HG02571 (cell line): ENCODE results near the gene ZNF17.
A peak's percentile ranks its signal among the peaks of the same experiment; 100 is the strongest.
"Not testable (repeated sequence)": the region's sequence is repeated elsewhere in the genome, so short reads cannot be mapped to it uniquely, and the experiment has no call there.

Experiments used
- ATAC-seq: cut with Tn5 transposase; IDR thresholded peaks from one replicate; pipeline ENCODE4 v1.9.1; 2021; ENCODE audit warnings: mild to moderate bottlenecking, moderate library complexity; ENCODE audit not compliant: unreplicated experiment

Gene ZNF17

GRCh38 chr19:57410877-57411671, at the start of gene ZNF17:
ZNF17 (plus strand) TSS chr19:57411161; CDS start chr19:57413616, 2,455 bp downstream.
- peak; percentile 97 for ATAC-seq

DNA sequence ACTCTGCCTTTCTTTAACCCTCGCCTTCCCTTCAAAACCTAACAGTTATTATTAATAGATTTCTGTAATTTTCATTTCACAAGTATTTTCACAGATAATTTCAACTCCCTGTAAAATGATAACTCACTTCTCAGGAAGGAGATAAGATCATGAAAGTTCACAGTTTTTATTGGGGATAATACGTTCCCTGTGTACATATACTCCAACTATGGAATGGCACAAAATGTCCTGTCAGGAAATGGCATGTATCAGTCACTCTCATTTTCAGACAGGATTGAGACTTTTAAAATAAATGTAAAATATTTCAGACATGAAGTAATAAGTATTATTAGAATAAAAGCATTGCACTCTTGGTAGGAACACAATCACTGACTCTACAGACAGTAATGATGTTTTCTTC, 48.5 kb upstream of the ZNF17 start:
- no peak for ATAC-seq

DNA sequence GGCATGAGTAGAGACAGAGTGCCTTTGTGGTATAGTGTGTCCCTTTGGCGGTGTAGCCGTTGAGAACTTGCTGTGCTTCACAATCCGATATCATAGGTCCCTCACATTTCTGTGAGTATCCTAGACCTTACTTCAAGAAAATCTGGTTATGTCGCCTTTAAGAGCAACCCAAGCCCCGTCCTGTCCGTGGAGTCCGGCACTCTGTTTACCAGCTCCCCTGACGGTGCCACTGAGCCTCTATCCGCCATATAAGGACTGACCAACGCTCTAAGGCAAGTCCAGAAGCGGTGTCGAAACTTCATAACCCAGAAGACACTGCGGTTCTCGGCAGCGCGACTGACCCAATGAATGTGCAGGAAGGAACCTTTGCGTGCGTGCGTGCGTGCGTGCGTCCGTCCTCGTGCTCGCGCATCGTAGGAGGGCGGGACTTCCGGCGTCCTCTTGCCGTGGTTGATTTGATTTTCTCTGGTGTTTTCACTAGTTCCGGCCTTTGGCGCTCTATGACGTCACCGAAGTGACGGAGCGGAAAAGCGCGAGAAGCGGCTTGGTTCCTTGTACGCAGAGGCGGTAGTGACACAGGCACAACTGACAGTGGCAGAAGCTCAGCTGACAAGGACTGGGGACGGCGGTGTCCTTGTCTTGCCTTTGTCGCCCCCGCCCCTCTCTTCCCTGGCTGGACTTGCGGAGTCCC, 47.8 kb upstream of the ZNF17 start, which contains the start of the genes TRAPPC2B and ZNF547:
TSS of gene TRAPPC2B (plus strand) at position 555 of the 691 bp plus-strand sequence. CDS start 1,283 bp downstream, outside the sequence.
TSS of gene ZNF547 (plus strand) at position 555 of the 691 bp plus-strand sequence. CDS start 5,005 bp downstream, outside the sequence.
- ATAC-seq: peak; percentile 96

DNA sequence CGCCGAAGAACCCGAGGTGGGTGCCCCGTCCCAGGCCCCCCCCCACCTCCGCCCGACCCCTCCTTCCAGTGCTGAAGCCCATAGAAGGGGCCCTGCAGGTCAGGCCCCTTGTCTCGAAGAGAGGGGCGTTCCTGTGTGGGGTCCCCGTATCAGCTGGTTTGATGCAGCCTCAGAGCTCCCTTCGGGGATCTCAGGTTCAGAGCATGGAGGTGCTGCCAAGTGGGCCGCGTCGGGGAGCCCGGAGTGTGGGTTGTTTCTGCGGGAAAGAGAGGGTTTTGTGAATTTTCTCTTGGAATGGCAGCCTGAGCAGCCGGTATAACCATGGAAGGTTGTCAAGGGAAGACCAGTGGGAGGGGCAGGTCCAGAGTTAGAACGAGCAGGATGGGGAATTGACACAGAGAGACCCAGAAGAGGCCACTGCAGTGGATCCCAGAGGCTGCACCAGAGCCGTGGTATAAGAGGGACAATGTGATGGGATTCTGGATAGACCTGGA, 47.2 kb upstream of the ZNF17 start:
- peak; percentile 2 for ATAC-seq

- ATAC-seq: no peak
These were observed 44.2 kb upstream of the ZNF17 start for GRCh38 chr19:57366776-57367175.

DNA sequence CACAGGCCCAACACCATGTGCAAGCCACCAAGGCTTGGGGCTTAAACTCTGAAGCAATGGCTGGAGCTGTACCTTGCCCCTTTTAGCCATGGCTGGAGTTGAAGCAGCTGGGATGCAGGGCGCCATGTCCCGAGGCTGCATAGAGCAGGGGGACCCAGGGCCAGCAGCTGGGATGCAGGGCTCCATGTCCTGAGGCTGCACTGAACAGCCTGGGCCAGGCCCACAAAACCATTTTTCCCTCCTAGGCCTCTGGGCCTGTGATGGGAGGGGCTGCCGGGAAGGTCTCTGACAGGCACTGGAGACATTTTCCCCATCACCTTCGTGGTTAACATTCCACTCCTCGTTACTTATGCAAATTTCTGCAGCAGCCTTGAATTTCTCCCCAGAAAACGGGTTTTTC, 36.8 kb upstream of the ZNF17 start:
- ATAC-seq: no peak

- not testable (repeated sequence) for ATAC-seq
These were observed 36.3 kb upstream of the ZNF17 start for GRCh38 chr19:57374647-57375046.

DNA sequence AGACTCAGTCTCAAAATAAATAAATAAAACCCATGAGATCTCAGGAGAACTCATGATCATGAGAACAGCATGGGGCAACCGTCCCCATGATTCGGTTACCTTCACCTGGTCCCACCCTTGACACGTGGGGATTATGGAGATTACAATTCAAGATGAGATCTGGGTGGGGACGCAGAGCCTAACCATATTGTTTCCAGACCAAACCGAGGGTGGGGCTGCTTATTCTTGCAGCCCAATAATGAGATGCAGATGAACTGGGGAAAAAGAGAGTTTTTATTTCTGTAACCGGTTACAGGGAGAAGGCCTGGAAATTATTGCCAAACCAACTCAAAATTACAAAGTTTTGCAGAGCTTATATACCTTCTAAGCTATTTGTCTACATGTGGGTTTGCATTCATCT, 34.8 kb upstream of the ZNF17 start:
- no peak for ATAC-seq

- no peak for ATAC-seq
These were observed 33.3 kb upstream of the ZNF17 start for GRCh38 chr19:57377498-57378146.

DNA sequence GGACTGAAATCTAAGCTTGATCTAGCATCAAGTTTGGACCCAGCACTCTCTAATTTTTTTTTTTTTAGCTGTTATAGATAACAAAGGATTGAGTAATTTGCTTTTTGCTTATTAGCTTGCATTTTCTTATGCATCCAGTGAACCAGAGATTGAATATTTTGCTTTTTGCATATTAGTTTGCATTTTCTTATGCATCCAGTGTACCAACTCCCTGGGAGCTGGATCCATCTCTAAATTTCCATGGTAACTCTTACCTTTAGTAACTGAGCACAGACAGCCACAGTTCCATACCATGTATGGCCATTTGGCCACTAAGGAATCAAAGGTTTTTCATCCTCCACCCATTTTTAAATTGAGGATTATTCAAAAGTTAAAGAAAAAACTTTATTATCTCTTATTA, 30.0 kb upstream of the ZNF17 start:
- ATAC-seq: no peak

- no peak for ATAC-seq
These were observed 28.0 kb upstream of the ZNF17 start for GRCh38 chr19:57382806-57383488.

DNA sequence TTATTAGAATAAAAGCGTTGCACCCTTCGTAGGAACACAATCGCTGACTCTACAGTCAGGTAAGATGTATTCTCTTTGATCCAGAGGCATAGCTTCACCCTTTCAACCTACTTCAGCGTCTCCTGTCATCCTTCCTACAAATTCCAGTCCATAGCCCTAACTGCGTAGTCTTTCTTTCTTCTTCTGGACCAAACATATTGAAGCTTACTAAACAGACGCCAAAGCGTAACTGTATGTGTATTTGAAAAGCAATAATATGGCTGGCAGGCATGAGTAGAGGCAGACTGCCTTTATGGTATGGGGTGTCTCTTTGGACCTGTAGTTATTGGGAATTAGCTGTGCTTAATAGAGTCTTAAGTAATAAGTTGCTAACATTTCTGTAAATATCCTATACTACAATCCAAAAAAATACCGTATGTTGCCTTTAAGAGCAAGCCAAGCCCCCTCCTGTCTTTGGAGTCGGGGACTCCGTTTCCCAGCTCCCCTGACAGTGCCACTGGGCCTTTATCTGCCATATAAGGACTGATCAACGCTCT, 21.7 kb upstream of the ZNF17 start:
- no peak for ATAC-seq

DNA sequence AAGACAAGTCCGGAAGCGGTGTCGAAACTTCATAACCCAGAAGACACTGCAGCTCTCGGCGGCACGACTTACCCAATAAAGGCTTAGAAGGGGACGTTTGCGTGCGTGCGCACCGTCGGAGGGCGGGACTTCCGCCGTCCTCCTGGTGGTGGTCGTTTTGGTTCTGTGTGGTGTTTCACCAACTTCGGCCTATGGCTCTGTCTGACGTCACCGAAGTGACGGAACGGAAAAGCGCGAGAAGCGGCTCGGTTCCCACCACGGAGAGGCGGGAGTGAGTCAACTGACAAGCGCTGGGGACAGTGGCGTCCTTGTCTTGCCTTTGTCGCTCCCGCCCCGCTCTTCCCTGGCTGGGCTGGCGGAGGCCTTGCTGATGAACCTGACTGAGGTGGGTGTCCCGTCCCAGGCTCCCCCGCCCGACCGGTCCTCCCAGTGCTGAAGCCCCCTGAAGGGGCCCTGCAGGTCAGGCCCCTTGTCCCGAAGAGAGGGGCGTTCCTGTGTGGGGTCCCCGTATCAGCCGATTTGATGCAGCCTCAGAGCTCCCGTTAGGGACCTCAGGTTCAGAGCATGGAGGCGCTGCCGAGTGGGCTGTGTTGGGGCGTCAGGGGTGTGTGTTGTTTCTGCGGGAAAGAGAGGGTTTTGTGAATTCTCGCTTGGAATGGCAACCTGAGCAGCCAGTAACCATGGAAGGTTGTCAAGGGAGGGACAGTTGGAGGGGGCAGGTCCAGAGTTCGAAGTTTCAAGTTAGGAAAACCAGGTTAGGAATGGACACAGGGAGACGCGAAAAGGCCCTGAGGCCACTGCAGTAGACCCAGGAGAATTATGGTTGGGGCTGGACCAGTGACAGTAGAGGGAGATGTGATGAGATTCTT, 21.0 kb upstream of the ZNF17 start, which contains the start of gene ZNF548:
TSS of gene ZNF548 (plus strand) at position 125 of the 869 bp plus-strand sequence. CDS start at position 371, 246 bp downstream.
- peak; percentile 89 for ATAC-seq

DNA sequence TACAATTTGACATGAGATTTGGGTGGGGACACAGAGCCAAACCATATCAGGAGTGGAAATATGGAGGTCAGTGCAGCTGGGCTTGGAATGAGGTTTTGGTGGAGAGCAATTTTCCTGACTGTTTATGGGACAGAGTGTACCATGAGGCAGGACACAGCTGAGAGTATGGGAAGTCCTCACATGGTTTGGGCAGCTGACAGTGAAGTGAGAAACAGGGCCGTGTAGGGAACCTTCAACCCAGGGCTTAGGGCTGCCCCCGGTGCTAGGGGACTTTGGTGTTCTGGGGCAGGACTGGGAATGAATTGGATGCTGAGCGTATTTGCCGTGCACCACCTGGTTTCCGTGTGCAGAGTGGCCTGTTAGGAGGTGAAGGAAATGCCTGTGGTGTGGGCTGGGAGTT, 15.3 kb upstream of the ZNF17 start:
- ATAC-seq: no peak

- no peak for ATAC-seq
These were observed 12.1 kb upstream of the ZNF17 start for GRCh38 chr19:57398868-57399267.

GRCh38 chr19:57403737-57404563, 7.0 kb upstream of the ZNF17 start:
- ATAC-seq: no peak

DNA sequence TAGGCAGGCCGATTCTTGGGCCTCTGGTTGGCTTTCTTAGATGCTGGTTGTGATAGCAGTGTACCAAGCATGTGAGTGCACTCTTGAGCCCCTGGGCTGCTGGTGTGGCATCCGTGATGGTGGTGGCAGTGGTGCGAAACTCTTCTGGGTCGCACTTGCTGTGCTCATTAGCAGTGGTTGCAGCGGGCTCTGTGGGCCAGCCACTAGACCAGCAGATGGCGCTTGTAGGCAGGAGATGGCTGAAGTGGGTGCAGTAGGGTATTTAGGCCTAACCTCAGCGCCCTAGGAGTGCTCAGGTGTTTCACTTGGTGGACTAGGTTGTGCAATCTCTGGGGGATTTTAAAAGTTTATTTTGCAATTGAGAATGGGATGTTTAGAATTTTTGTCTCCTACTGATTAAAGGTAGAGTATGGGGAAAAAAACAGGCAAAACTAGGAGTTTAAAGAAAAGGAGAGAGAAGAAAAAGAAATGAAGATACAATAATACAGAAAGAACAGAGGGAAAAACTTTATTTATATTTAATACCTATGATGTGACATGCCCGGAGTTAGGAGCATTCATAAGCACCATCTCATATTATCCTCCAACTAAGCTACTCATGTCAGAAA, 4.3 kb upstream of the ZNF17 start:
- no peak for ATAC-seq

DNA sequence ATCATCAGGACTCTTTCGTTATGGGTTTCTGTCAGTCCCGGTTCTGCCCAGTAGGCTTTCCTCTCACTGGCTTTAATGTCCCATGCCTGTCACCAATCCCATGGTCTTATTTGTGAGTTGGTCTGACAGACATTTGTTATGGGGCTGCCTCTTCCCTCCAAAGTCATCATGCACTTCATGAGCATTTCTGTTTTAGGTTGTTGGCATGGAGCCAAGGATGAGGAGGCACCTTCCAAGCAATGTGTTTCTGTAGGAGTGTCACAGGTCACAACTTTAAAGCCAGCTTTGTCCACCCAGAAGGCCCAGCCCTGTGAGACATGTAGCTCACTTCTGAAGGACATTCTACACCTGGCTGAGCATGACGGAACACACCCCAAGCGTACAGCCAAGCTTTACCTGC, 8.5 kb downstream of the ZNF17 start:
- ATAC-seq: no peak
